Mesenchymal stem cell (in vitro differentiated cells and primary cell): ENCODE measurements around the gene GOLGA1.

ENCODE experiments used
- DNase-seq: peaks from one replicate; pipeline ENCODE4 v3.0.0-alpha.2; 2013
- H2AFZ ChIP-seq: one replicate; pipeline ENCODE4 v1.6.1; 2013; ENCODE audit warnings: low read depth, mild to moderate bottlenecking, control low read depth, inconsistent platforms, low read length, moderate library complexity
- H2AK5ac ChIP-seq: 2 replicates; pipeline ENCODE4 v1.6.1; 2013; ENCODE audit warnings: low read length, moderate library complexity, mild to moderate bottlenecking, inconsistent platforms; ENCODE audit not compliant: severe bottlenecking
- H2BK120ac ChIP-seq: one replicate; pipeline ENCODE4 v1.6.1; 2013; ENCODE audit warnings: low read depth, mild to moderate bottlenecking, inconsistent platforms, low read length, moderate library complexity
- H2BK12ac ChIP-seq, 2 experiments: one replicate each; pipeline ENCODE4 v1.6.1; 2013; ENCODE audit warnings: inconsistent platforms in 2 of 2, low read length in 2 of 2, mild to moderate bottlenecking in 2 of 2, moderate library complexity in 2 of 2, control low read depth in 1 of 2
- H2BK15ac ChIP-seq: one replicate; pipeline ENCODE4 v1.6.1; 2013; ENCODE audit warnings: mild to moderate bottlenecking, low read depth, inconsistent platforms; ENCODE audit not compliant: poor library complexity, severe bottlenecking
- H2BK5ac ChIP-seq: 2 replicates; pipeline ENCODE4 v1.6.1; 2013; ENCODE audit warnings: low read depth, mild to moderate bottlenecking, low read length, control low read depth, inconsistent platforms; ENCODE audit not compliant: poor library complexity, severe bottlenecking
- H3K14ac ChIP-seq, 2 experiments: one replicate each; pipeline ENCODE4 v1.6.1; 2013; ENCODE audit warnings: inconsistent platforms in 2 of 2, low read length in 2 of 2, control low read depth in 1 of 2, mild to moderate bottlenecking in 1 of 2, moderate library complexity in 1 of 2
- H3K18ac ChIP-seq, 2 experiments: one replicate each; pipeline ENCODE4 v1.6.1; 2013; ENCODE audit warnings: inconsistent platforms in 2 of 2, low read length in 2 of 2, control low read depth in 1 of 2, low read depth in 1 of 2, mild to moderate bottlenecking in 1 of 2
- H3K23ac ChIP-seq, 2 experiments: one replicate each; pipeline ENCODE4 v1.6.1; 2013; ENCODE audit warnings: inconsistent platforms in 2 of 2, low read length in 2 of 2, mild to moderate bottlenecking in 2 of 2, moderate library complexity in 2 of 2, control low read depth in 1 of 2
- H3K27ac ChIP-seq: 2 replicates; pipeline ENCODE4 v1.5.1; 2013; ENCODE audit warnings: mild to moderate bottlenecking, moderate library complexity, low read length, control low read depth, inconsistent platforms; ENCODE audit not compliant: poor library complexity, severe bottlenecking
- H3K27me3 ChIP-seq, 2 experiments: 2 replicates each; pipeline versions ENCODE4 v1.6.1 to v1.7.0; 2013; ENCODE audit warnings: low read length in 2 of 2, mild to moderate bottlenecking in 2 of 2, moderate library complexity in 2 of 2, control low read depth in 1 of 2, inconsistent platforms in 1 of 2; ENCODE audit not compliant: control insufficient read depth in 1 of 2, insufficient read depth in 1 of 2
- H3K36me3 ChIP-seq, 2 experiments: 2 replicates each; pipeline versions ENCODE4 v1.6.1 to v1.7.0; 2013; ENCODE audit warnings: low read length in 2 of 2, control low read depth in 1 of 2, inconsistent platforms in 1 of 2, low read depth in 1 of 2, mild to moderate bottlenecking in 1 of 2; ENCODE audit not compliant: insufficient read depth in 2 of 2, control insufficient read depth in 1 of 2
- H3K4ac ChIP-seq, 2 experiments: one replicate each; pipeline ENCODE4 v1.6.1; 2013; ENCODE audit warnings: inconsistent platforms in 2 of 2, low read length in 2 of 2, mild to moderate bottlenecking in 2 of 2, moderate library complexity in 2 of 2, control low read depth in 1 of 2, low read depth in 1 of 2
- H3K4me1 ChIP-seq: 2 replicates; pipeline ENCODE4 v1.6.1; 2013; ENCODE audit warnings: low read depth, low read length, control low read depth; ENCODE audit not compliant: control insufficient read depth, insufficient read depth
- H3K4me2 ChIP-seq: 2 replicates; pipeline ENCODE4 v1.6.1; 2013; ENCODE audit warnings: low read length, mild to moderate bottlenecking, inconsistent platforms; ENCODE audit not compliant: poor library complexity, severe bottlenecking
- H3K4me3 ChIP-seq, 2 experiments: 2 replicates each; pipeline versions ENCODE4 v1.5.1 to v1.7.0; 2013; ENCODE audit warnings: low read length in 2 of 2, mild to moderate bottlenecking in 2 of 2, control low read depth in 1 of 2, low read depth in 1 of 2; ENCODE audit not compliant: insufficient read depth in 1 of 2
- H3K79me1 ChIP-seq: replicated peaks from 2 replicates; pipeline ENCODE4 v1.6.1; 2013; ENCODE audit warnings: mild to moderate bottlenecking, control low read depth, low read length, inconsistent platforms; ENCODE audit not compliant: poor library complexity, severe bottlenecking
- H3K9ac ChIP-seq: 2 replicates; pipeline ENCODE4 v1.7.0; 2013; ENCODE audit warnings: mild to moderate bottlenecking, low read length, moderate library complexity
- H3K9me3 ChIP-seq: 2 replicates; pipeline ENCODE4 v1.7.0; 2013; ENCODE audit warnings: mild to moderate bottlenecking, low read length; ENCODE audit not compliant: control insufficient read depth
- H4K8ac ChIP-seq: one replicate; pipeline ENCODE4 v1.6.1; 2013; ENCODE audit warnings: inconsistent platforms, mild to moderate bottlenecking, low read length, moderate library complexity
- H4K91ac ChIP-seq: one replicate; pipeline ENCODE4 v1.6.1; 2013; ENCODE audit warnings: mild to moderate bottlenecking, low read length, inconsistent platforms
- whole genome bisulfite sequencing: methylation state at CpG from one replicate; pipeline ENCODE4 v1.1.7; 2013; ENCODE audit warnings: mixed read lengths; 5-methylcytosine and 5-hydroxymethylcytosine counted together

The GOLGA1 gene

DNA sequence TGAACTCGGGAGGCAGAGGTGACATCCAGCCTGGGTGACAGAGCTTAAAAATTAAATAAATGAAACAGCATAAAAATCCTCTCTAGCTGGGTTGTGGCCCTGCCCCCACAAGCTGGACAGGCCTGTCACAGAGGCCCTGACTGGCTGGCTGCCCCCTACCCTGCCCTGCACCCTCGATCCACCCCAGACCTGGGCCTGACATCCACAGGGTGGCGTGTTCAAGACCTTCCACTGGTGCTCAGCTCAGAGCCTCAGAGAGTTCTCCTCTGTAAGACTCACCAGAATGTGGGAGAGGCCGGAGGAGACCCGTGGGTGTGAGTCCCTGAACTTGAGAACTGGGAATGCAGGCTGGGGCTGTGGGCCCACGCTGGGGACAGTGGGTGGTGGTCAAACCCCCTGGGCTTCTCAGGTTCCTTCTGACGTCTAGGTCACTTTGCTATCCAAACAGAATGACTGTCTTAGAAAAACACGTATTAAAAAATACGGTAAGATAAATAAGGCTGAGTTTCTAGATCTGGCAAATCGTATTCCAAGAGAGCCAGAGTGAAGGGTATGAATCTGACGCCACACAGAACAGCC is 97.3 kb downstream of the GOLGA1 start:
- no peak overlapping the region for H3K4me3 ChIP-seq
- H2AFZ ChIP-seq = no peak overlapping the region
- H3K4me2 ChIP-seq = no peak overlapping the region
- H4K8ac ChIP-seq = no peak overlapping the region
- no peak overlapping the region for H2BK5ac ChIP-seq
- no peak overlapping the region for H3K4ac ChIP-seq
- H3K9ac ChIP-seq = no peak overlapping the region
- H4K91ac ChIP-seq = no peak overlapping the region
- no peak for DNase-seq
- H3K9me3 ChIP-seq = no peaks in the 10 kb centered on the region
- H2BK15ac ChIP-seq = no peak overlapping the region
- no peak overlapping the region for H3K27ac ChIP-seq
- H3K23ac ChIP-seq = no peak overlapping the region
- H2AK5ac ChIP-seq = no peak overlapping the region
- H2BK12ac ChIP-seq = no peak overlapping the region
- H3K4me1 ChIP-seq = peaks cover 10% of the 10 kb centered on the region
- no peaks in the 10 kb centered on the region for H3K36me3 ChIP-seq
- H3K27me3 ChIP-seq = no peaks in the 10 kb centered on the region
- H2BK120ac ChIP-seq = no peak overlapping the region
- 94% methylated on average over 11 of the region's 11 CpGs for WGBS
- H3K14ac ChIP-seq = no peak overlapping the region
- no peaks in the 10 kb centered on the region for H3K79me1 ChIP-seq
- H3K18ac ChIP-seq = no peak overlapping the region

- Histone ChIP-seq H3K23ac (no peak overlapping the region), H3K36me3 (no peaks in the 10 kb centered on the region), H3K27ac (no peak overlapping the region), H2BK12ac (no peak overlapping the region), H2BK120ac (no peak overlapping the region), H3K14ac (no peak overlapping the region), H3K4me2 (no peak overlapping the region), H2BK5ac (no peak overlapping the region), H3K4me1 (peaks cover 10% of the 10 kb centered on the region), H3K27me3 (no peaks in the 10 kb centered on the region), H2BK15ac (peak overlapping the region; percentile 65), H3K79me1 (no peaks in the 10 kb centered on the region), H3K4me3 (no peak overlapping the region), H4K91ac (no peak overlapping the region), H4K8ac (no peak overlapping the region), H2AFZ (no peak overlapping the region), H2AK5ac (peak overlapping the region; percentile 19), H3K18ac (no peak overlapping the region), H3K4ac (no peak overlapping the region), H3K9me3 (no peaks in the 10 kb centered on the region), H3K9ac (no peak overlapping the region)
- no peak for DNase-seq
- WGBS = 86% methylated on average over 11 of the region's 14 CpGs
Observed at GRCh38 chr9:124841075-124841821, 99.6 kb downstream of the GOLGA1 start.

- peak overlapping the region in 1 of 2 experiments; percentile 18 for H3K14ac ChIP-seq
- H4K91ac ChIP-seq = no peak overlapping the region
- no peak overlapping the region for H2AFZ ChIP-seq
- DNase-seq = no peak
- H3K4me1 ChIP-seq = peaks cover 12% of the 10 kb centered on the region
- peak overlapping the region; percentile 63 for H2AK5ac ChIP-seq
- no peak overlapping the region for H3K4me2 ChIP-seq
- H3K4me3 ChIP-seq = no peak overlapping the region
- H2BK12ac ChIP-seq = peak overlapping the region in 1 of 2 experiments; percentile 15
- H2BK5ac ChIP-seq = no peak overlapping the region
- WGBS = 87% methylated on average over 13 of the region's 18 CpGs
- no peak overlapping the region for H3K18ac ChIP-seq
- H3K79me1 ChIP-seq = no peaks in the 10 kb centered on the region
- H3K36me3 ChIP-seq = no peaks in the 10 kb centered on the region
- H4K8ac ChIP-seq = no peak overlapping the region
- H2BK15ac ChIP-seq = no peak overlapping the region
- no peak overlapping the region for H3K23ac ChIP-seq
- H3K9ac ChIP-seq = no peak overlapping the region
- H3K27me3 ChIP-seq = no peaks in the 10 kb centered on the region
- no peak overlapping the region for H3K4ac ChIP-seq
- H3K9me3 ChIP-seq = no peaks in the 10 kb centered on the region
- H2BK120ac ChIP-seq = no peak overlapping the region
- H3K27ac ChIP-seq = no peak overlapping the region
Observed at GRCh38 chr9:124840300-124840833, 100.5 kb downstream of the GOLGA1 start.

- Histone ChIP-seq H2BK5ac (peak overlapping the region; percentile 51), H3K36me3 (no peaks in the 10 kb centered on the region), H3K4me2 (no peak overlapping the region), H3K27me3 (no peaks in the 10 kb centered on the region), H3K9ac (no peak overlapping the region), H3K14ac (no peak overlapping the region), H3K18ac (no peak overlapping the region), H2BK15ac (no peak overlapping the region), H4K8ac (no peak overlapping the region), H3K4me1 (peaks cover 16% of the 10 kb centered on the region), H2AFZ (no peak overlapping the region), H2AK5ac (peak overlapping the region; percentile 63), H3K27ac (no peak overlapping the region), H2BK12ac (no peak overlapping the region), H3K4ac (no peak overlapping the region), H3K4me3 (no peak overlapping the region), H3K23ac (no peak overlapping the region), H4K91ac (no peak overlapping the region), H3K79me1 (no peaks in the 10 kb centered on the region), H2BK120ac (no peak overlapping the region), H3K9me3 (no peaks in the 10 kb centered on the region)
- WGBS = 79% methylated on average over 11 of the region's 12 CpGs
- DNase-seq = peak; percentile 35
Observed at GRCh38 chr9:124839612-124840299, 101.1 kb downstream of the GOLGA1 start.
